Keratinocyte (primary cell): Measurements from ENCODE around the gene PRKAR1A.

Experiments used
- EZH2 ChIP-seq: IDR thresholded peaks from one replicate; pipeline ENCODE4 v1.6.1; 2012; ENCODE audit warnings: inconsistent platforms, mild to moderate bottlenecking, low read length, moderate library complexity
- TF ChIP-seq, protein P1 (sequence below), 3 experiments: IDR thresholded peaks in 1 of 3; conservative IDR thresholded peaks in 1 of 3; optimal IDR thresholded peaks in 1 of 3; 2 replicates in 2 of 3; 3 replicates in 1 of 3; pipeline versions ENCODE3 to v1.5.1; 2011; ENCODE audit warnings: low read length in 3 of 3, mild to moderate bottlenecking in 3 of 3, moderate library complexity in 2 of 3, control low read depth in 1 of 3, inconsistent platforms in 1 of 3; ENCODE audit not compliant: insufficient read depth in 2 of 3; ENCODE audit errors: extremely low read depth in 1 of 3

DNA sequence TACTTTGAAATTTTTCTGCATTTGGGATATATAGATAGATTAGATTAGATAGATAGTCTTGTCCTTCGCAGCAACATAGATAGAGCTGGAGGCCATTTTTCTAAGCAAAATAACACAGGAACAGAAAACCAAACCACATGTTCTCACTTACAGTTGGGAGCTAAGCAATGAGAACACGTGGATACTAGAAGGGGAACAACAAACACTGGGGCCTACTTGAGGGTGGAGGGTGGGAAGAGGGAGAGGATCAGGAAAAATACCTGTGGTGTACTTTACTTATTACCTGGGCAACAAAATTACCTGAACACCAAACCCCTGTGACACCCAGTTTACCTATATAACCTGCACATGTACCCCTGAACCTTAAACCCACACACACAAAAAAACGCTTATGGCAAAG lies 14.3 kb downstream of the PRKAR1A start:
- TF ChIP-seq, protein P1, sequence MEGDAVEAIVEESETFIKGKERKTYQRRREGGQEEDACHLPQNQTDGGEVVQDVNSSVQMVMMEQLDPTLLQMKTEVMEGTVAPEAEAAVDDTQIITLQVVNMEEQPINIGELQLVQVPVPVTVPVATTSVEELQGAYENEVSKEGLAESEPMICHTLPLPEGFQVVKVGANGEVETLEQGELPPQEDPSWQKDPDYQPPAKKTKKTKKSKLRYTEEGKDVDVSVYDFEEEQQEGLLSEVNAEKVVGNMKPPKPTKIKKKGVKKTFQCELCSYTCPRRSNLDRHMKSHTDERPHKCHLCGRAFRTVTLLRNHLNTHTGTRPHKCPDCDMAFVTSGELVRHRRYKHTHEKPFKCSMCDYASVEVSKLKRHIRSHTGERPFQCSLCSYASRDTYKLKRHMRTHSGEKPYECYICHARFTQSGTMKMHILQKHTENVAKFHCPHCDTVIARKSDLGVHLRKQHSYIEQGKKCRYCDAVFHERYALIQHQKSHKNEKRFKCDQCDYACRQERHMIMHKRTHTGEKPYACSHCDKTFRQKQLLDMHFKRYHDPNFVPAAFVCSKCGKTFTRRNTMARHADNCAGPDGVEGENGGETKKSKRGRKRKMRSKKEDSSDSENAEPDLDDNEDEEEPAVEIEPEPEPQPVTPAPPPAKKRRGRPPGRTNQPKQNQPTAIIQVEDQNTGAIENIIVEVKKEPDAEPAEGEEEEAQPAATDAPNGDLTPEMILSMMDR (optimal IDR thresholded peaks at IDR 0.05 in 1 of 3, IDR thresholded peaks at IDR 0.05 in 1 of 3, conservative IDR thresholded peaks at IDR 0.05 in 1 of 3; ENCODE audit: extremely low read depth in 1 of 3, insufficient read depth in 2 of 3, low read length in 3 of 3) = no peak
- no peak for TF ChIP-seq EZH2
